ENCODE data around the gene ATP10A.

ATP10A gene

GRCh38 chr15:25812845-25813244, 50.3 kb downstream of the ATP10A start:
- DNase-seq: no peak

- DNase-seq: no peak
Measured at GRCh38 chr15:25812073-25812472, 51.1 kb downstream of the ATP10A start.

GRCh38 chr15:25811481-25811906, 51.6 kb downstream of the ATP10A start:
- no peak for DNase-seq

- DNase-seq: no peak
Measured at GRCh38 chr15:25810631-25811091, 52.5 kb downstream of the ATP10A start.

- no peak for DNase-seq
Measured at GRCh38 chr15:25810154-25810553, 53.0 kb downstream of the ATP10A start.

- no peak for DNase-seq
Measured at GRCh38 chr15:25807063-25807462, 56.1 kb downstream of the ATP10A start.

- DNase-seq: no peak
Measured at GRCh38 chr15:25805031-25805430, 58.1 kb downstream of the ATP10A start.

GRCh38 chr15:25804451-25804850, 58.7 kb downstream of the ATP10A start:
- no peak for DNase-seq

GRCh38 chr15:25803541-25803940, 59.6 kb downstream of the ATP10A start:
- DNase-seq: no peak

GRCh38 chr15:25803036-25803435, 60.1 kb downstream of the ATP10A start:
- DNase-seq: no peak

- DNase-seq: no peak
Measured at GRCh38 chr15:25802285-25802830, 60.8 kb downstream of the ATP10A start.

- DNase-seq: no peak
Measured at GRCh38 chr15:25801586-25802284, 61.4 kb downstream of the ATP10A start.

GRCh38 chr15:25800761-25801515, 62.2 kb downstream of the ATP10A start:
- DNase-seq: no peak

- no peak for DNase-seq
Measured at GRCh38 chr15:25799906-25800700, 63.0 kb downstream of the ATP10A start.

GRCh38 chr15:25797936-25798901, 64.9 kb downstream of the ATP10A start:
- no peak for DNase-seq

- no peak for DNase-seq
Measured at GRCh38 chr15:25797511-25797935, 65.6 kb downstream of the ATP10A start.

GRCh38 chr15:25797035-25797434, 66.1 kb downstream of the ATP10A start:
- DNase-seq: no peak

GRCh38 chr15:25796395-25796794, 66.7 kb downstream of the ATP10A start:
- DNase-seq: no peak

- DNase-seq: no peak
Measured at GRCh38 chr15:25795712-25796111, 67.4 kb downstream of the ATP10A start.

- no peak for DNase-seq
Measured at GRCh38 chr15:25795061-25795460, 68.1 kb downstream of the ATP10A start.

- no peak for DNase-seq
Measured at GRCh38 chr15:25793354-25794050, 69.6 kb downstream of the ATP10A start.
